ENCODE results near the gene FEZ2.

GRCh38 chr2:36553683-36554082, 44.3 kb downstream of the FEZ2 start:
- no peak for TF ChIP-seq POLR2A (IDR thresholded peaks at IDR 0.05)
- TF ChIP-seq CTCF (IDR thresholded peaks at IDR 0.05) = no peak

All from testis (tissue), 2 donors.